Fibroblast of pulmonary artery (primary cell): Measurements from ENCODE around the gene C19orf47.

Source experiments
- DNase-seq: peaks from one replicate; pipeline ENCODE4 v3.0.0-alpha.2; 2010; ENCODE audit warnings: low read depth
- H3K4me3 ChIP-seq: replicated peaks from 2 replicates; pipeline ENCODE4 v1.5.1; 2011; ENCODE audit warnings: low read depth, mild to moderate bottlenecking, control low read depth, low read length, moderate library complexity
- CTCF ChIP-seq: IDR thresholded peaks from 2 replicates; pipeline ENCODE4 v1.5.1; 2011; ENCODE audit warnings: mild to moderate bottlenecking, control low read depth, low read length, inconsistent platforms; ENCODE audit errors: missing control alignments

Gene C19orf47

DNA sequence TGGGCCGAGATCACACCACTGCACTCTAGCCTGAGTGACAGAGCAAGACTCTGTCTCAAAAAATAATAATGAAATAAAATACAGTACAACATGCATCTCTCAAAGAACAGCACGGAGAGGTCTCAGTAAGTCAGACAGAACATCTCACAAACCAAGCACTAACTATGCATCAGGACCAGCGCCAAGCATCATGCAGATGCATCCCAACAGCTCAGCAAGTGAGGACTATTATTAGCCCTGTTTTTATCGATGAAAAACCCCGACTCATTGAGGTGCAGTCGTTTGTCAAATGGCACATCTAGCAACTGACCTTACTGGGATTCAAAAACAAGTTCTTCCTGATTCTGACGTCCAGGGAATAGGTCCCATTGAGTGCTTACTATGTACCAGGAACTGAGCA, 3.8 kb downstream of the C19orf47 start:
- no peak overlapping the region for H3K4me3 ChIP-seq
- no peak for DNase-seq
- no peak for TF ChIP-seq CTCF

GRCh38 chr19:40342644-40343311, 5.4 kb downstream of the C19orf47 start:
- TF ChIP-seq CTCF: no peak
- H3K4me3 ChIP-seq: no peak overlapping the region
- DNase-seq: no peak

DNA sequence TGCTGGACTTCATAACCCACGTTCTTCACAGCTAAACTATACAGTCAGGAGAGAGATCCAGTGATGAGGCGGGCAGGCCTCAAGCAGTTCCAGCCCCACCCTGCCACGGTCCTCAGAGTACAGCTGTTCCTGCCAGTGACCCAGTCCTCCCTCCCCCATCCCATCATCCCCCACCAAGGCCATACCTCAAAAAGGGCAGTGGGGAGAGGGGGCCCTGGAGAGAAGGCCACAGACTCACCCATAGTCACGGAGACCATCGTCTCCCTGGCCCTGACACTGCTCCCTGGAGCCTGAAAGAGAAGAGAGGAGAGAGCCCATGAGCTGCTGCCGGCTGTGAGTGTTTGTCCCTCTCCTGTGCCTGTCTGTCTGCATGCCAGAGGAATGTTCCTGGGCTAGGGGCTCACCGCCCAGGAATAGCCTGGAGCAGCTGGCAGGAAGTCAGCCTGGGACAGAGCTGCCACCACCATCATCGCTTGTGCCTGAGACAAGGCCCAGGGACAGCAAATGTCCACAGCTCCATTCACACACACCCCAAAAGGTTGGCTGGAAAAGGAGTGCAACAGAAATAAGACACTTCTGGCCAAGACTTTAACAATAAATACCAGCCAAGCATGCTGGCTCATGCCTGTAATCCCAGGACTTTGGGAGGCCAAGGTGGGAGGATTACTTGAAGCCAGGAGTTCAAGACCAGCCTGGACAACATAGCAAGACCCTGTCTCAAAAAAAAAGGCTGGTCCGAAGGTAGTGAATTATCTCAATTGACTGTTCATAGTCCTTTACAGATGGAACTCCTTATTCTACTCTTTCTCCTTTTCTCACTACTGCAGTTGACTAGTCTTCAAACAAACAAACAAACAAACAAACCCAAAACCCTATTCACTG, 6.4 kb downstream of the C19orf47 start:
- no peak overlapping the region for H3K4me3 ChIP-seq
- TF ChIP-seq CTCF: no peak

GRCh38 chr19:40339018-40339728, 9.0 kb downstream of the C19orf47 start:
- no peak for TF ChIP-seq CTCF
- DNase-seq: no peak
- no peak overlapping the region for H3K4me3 ChIP-seq

More for the DNA sequence above, 6.4 kb downstream of the C19orf47 start:
- no peak for DNase-seq

- no peak overlapping the region for H3K4me3 ChIP-seq
- no peak for TF ChIP-seq CTCF
- no peak for DNase-seq
These were observed 10.6 kb downstream of the C19orf47 start for GRCh38 chr19:40337594-40337993.

GRCh38 chr19:40337107-40337506, 11.1 kb downstream of the C19orf47 start:
- TF ChIP-seq CTCF: no peak
- H3K4me3 ChIP-seq: no peak overlapping the region
- DNase-seq: no peak
